HG03342 (cell line): ENCODE measurements around the gene PSMB5.

Source experiments
- ATAC-seq: cut with Tn5 transposase; IDR thresholded peaks from one replicate; pipeline ENCODE4 v1.9.1; 2021; ENCODE audit warnings: mild to moderate bottlenecking, moderate library complexity; ENCODE audit not compliant: unreplicated experiment

Gene PSMB5

GRCh38 chr14:23045419-23046357, 11.0 kb upstream of the PSMB5 start:
- ATAC-seq, result no peak

GRCh38 chr14:23044840-23045239, 10.1 kb upstream of the PSMB5 start:
- no peak for ATAC-seq

- ATAC-seq, result no peak
Observed at GRCh38 chr14:23043754-23044153, 9.1 kb upstream of the PSMB5 start.

GRCh38 chr14:23043145-23043544, 8.4 kb upstream of the PSMB5 start:
- ATAC-seq, result no peak

- no peak for ATAC-seq
Observed at GRCh38 chr14:23042162-23042965, 7.7 kb upstream of the PSMB5 start, which contains the start of gene PSMB11. Gene PSMB11, plus strand, starts transcription at chr14:23042212. Its CDS starts 14 bp downstream, at chr14:23042226.

GRCh38 chr14:23041729-23042128, 7.0 kb upstream of the PSMB5 start:
- ATAC-seq, result no peak

- ATAC-seq, result no peak
Observed at GRCh38 chr14:23040100-23040499, 5.4 kb upstream of the PSMB5 start.

GRCh38 chr14:23035303-23036144, 824 bp upstream of the PSMB5 start:
- ATAC-seq, result no peak

- peak; percentile 9 for ATAC-seq
Observed at GRCh38 chr14:23033801-23034497, 751 bp downstream of the PSMB5 start.

- ATAC-seq, result no peak
Observed at GRCh38 chr14:23033251-23033727, 1.4 kb downstream of the PSMB5 start.

GRCh38 chr14:23030936-23031335, 3.8 kb downstream of the PSMB5 start:
- no peak for ATAC-seq

- no peak for ATAC-seq
Observed at GRCh38 chr14:23028799-23029198, 5.9 kb downstream of the PSMB5 start.

- ATAC-seq, result no peak
Observed at GRCh38 chr14:23025151-23025814, 9.4 kb downstream of the PSMB5 start.

- no peak for ATAC-seq
Observed at GRCh38 chr14:23024612-23025075, 10.1 kb downstream of the PSMB5 start.

- no peak for ATAC-seq
Observed at GRCh38 chr14:23023795-23024152, 10.9 kb downstream of the PSMB5 start.

- ATAC-seq, result no peak
Observed at GRCh38 chr14:23023022-23023794, 11.5 kb downstream of the PSMB5 start.

- ATAC-seq, result no peak
Observed at GRCh38 chr14:23021889-23022442, 12.7 kb downstream of the PSMB5 start.

- no peak for ATAC-seq
Observed at GRCh38 chr14:23021434-23021833, 13.3 kb downstream of the PSMB5 start.
